T-helper 2 cell treated with Interferon-gamma antibody and Interleukin-4, amounts not matched to agents 100 ng/mL and 5 ng/mL, for 36 hours (primary cell): ENCODE data around the gene ZER1. TPM values are rescaled to one million over a fixed set of nuclear protein-coding genes. Genes with fewer than 3 reads are reported as not detected.

Experiments used
- intact Hi-C: fragments of 100-400 bp; cut with micrococcal nuclease; formaldehyde crosslinking; loops from one replicate; pipeline ENCODE4 v1.15.1; 2023
- total RNA-seq: library from RNA; stranded (reverse); gene quantifications from 2 replicates; pipeline ENCODE4 v1.2.3, GENCODE V29; 2022

ZER1 gene
- total RNA-seq, 1 donor from 2014 or later, result 16.3 TPM

- intact Hi-C loops, result no loop called here
Observed at GRCh38 chr9:128743421-128743820, 28.3 kb downstream of the ZER1 start.

GRCh38 chr9:128742401-128742800 lies 29.3 kb downstream of the ZER1 start:
- intact Hi-C loops, result no loop called here

GRCh38 chr9:128735373-128735772 lies 36.4 kb downstream of the ZER1 start:
- intact Hi-C loops, result no loop called here

DNA sequence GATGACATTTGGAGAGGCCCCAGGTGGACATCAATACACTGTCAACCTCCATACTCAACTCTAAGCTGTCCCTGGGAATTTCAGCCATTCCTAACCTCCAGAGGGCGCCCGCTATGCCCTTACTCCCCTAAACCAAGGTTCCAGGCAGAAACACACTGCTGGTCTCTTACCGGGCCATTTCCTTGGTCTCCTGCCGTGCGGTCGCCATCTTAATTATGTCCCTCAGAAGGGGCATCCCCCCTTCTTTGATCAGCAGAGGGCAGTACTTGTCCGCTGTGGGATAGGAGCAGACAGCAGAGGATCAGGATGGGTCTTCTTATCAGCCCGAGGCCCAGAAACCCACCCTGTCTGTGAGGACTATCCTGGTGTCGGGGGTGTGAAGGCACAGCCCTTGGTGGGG lies 38.5 kb downstream of the ZER1 start:
- intact Hi-C loops, result no loop called here

GRCh38 chr9:128732576-128732975 lies 39.2 kb downstream of the ZER1 start:
- intact Hi-C loops, result no loop called here

DNA sequence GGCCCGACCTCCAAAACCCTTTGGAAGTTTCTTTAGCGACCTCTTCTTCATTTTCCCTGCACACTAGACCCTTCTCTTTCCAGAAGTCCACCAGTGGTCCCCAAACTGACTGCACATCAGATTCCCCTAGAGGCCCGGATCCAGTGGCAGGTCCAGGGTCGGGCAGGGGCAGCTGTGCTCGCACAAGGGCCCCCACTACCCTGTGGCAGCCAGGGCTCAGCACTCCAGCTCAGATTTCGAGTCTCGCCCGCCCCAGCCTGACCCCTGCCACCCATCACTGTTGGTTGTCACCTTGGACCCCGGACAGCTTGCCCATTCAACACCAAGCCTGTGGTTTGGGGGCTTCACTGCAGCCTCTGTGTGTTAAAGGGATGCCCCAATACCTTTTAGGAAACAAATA lies 40.0 kb downstream of the ZER1 start:
- intact Hi-C loops, result no loop called here

DNA sequence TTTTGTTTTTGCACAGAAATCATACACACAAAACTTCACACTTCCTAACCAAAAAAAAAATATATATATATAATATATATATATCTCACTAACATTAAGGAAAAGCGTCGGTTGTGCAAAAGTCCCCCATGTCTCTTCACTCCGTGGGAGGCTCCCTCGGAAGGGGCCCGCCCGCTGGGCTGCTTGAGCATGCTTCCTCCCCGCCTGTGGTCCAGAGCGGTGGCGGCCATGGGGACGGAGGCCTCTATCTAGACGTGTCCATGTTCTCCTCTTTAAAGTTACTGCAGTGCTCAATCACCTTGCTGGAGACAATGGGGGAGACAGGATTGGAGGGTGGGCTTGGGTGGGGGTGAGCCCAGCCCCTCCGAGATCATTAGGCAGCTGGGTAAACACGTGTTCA lies 40.6 kb downstream of the ZER1 start:
- intact Hi-C loops, result no loop called here

GRCh38 chr9:128729766-128730517 lies 41.8 kb downstream of the ZER1 start:
- intact Hi-C loops, result loop anchor here (10.0 kb wide), 1 partner anchor 305 kb away; the partner anchor contains the start of gene MIGA2

GRCh38 chr9:128729302-128729701 lies 42.4 kb downstream of the ZER1 start:
- intact Hi-C loops, result loop anchor here (10.0 kb wide), 1 partner anchor 305 kb away; the partner anchor contains the start of gene MIGA2

DNA sequence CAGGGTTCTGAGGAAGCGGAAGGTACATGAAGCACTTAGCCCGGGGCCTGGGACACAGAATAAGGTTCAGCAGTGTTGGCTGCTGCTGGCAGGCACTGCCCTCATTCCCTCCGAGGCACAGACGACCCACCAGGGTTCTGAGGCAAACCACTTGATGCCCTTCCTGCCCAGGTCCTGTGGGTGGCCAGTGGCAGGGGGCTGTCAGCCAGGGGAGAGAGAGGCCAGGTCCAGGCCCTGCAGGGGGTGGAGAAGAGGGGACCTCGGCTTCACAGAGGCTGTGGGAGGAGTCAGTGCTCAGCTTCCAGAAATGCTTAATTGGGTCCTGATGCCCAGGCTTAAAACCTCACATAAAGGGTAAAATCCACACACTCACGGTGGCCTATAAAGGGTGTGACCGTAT lies 43.4 kb downstream of the ZER1 start:
- intact Hi-C loops, result loop anchor here (10.0 kb wide), 1 partner anchor 307 kb away; the partner anchor contains the start of gene MIGA2

GRCh38 chr9:128727640-128728248 lies 44.0 kb downstream of the ZER1 start:
- intact Hi-C loops, result loop anchor here (10.0 kb wide), 1 partner anchor 307 kb away; the partner anchor contains the start of gene MIGA2

DNA sequence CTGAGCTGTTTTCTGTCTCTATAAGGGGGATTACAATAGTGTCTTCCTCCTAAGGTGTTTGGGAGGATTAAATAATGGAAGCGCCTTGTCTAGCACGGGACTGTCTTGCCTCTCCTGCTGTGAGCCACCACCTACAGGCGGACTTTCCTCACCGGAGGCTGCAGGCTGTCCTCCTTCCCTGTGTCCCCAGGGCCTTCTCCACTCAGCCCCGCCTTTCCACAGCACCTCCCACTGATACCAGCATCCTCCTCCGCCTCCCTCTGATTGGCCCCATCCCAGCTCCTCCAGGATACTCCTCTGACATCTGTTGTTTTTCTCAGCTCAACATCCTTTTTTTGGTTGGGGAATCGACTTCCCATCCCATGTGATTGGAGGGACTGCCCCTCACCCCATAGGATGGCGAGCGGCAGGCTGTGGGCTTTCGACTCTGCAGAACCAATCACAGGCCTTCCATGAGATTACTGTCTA lies 46.9 kb downstream of the ZER1 start:
- intact Hi-C loops, result loop anchor here (1.0 to 10.0 kb wide), 8 partner anchors 36 to 310 kb away; partner anchors contain the start of genes DYNC2I2, ENDOG, LRRC8A and MIGA2

DNA sequence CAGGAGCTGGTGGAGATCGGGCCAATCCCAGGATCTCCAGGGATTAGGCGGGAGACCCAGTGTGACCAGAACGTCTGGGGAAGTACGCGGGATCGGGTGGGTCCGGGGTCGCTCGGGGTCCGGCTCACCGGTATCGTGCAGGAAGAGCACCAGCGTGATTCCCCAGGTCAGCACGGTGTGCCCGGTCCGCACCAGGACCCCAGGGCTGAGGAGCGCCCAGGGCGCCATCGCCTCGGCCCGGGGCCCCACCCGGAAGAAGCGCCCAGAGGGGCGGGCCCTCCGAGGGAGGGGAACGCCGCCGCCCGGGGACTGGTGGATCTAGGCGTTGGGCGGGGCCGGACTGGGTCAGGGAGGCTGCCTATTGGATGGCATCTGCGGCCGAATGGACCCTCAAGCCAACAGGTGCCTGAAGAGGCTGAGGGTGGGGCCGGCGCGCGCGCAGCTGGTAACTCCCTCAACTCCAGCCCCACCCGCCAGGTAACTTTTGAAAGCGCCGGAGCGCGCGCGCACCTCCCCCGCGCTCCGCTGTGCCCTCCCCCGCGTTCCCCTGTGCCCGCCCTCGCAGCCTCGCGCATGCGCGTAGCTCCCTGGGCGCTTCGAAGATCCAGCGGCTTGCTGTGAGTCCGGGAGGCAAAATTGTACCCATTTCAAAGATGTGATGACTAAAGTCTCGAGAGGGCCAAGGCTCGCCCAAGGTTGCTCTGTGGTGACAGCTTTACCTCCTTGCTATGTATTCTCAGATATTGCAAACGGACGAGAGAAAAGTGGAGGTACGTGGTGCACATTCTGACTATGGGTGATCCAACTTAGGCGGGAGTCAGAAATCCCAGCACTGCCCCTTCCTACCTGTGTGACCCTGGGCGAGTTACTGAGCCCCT lies 47.6 kb downstream of the ZER1 start, which contains the start of gene ZDHHC12:
Gene ZDHHC12, minus strand, starts transcription at position 262 of the 878 bp plus-strand sequence. Its CDS starts 34 bp downstream, at position 228.
- intact Hi-C loops, result loop anchor here (1.0 to 10.0 kb wide), 8 partner anchors 36 to 311 kb away; partner anchors contain the start of genes DYNC2I2, ENDOG, LRRC8A and MIGA2

DNA sequence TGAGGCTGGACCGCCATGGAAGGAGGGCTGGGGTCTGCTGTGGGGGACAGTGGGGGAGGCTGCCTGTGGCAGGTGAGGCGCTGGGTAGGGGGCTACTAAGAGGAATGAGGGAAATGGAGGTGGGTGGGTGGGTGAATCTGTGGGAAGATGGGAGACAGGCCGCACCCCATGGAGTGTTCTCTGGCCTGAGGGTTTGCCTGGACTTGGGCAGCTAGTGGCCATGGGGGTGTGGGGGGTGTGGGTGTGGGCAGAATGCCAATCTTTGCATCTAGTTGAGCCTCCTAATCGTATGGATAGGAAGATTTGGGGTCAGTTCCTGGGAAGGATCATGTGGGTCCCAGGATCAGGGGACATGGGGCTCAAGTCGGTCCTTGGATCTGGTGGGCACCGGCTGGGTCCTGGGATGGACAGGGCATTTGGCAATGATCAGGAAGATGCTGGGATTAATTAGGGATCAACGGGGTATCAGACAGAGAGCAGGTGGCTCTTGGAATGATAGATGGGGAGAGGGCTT lies 48.3 kb downstream of the ZER1 start:
- intact Hi-C loops, result loop anchor here (10.0 kb wide), 1 partner anchor 311 kb away; the partner anchor contains the start of gene MIGA2

GRCh38 chr9:128722380-128723351 lies 49.1 kb downstream of the ZER1 start:
- intact Hi-C loops, result loop anchor here (10.0 kb wide), 1 partner anchor 312 kb away; the partner anchor contains the start of gene MIGA2

GRCh38 chr9:128721487-128722010 lies 50.2 kb downstream of the ZER1 start:
- intact Hi-C loops, result loop anchor here (10.0 kb wide), 1 partner anchor 313 kb away; the partner anchor contains the start of gene MIGA2

GRCh38 chr9:128720841-128721486 lies 50.8 kb downstream of the ZER1 start:
- intact Hi-C loops, result loop anchor here (10.0 kb wide), 1 partner anchor 314 kb away; the partner anchor contains the start of gene MIGA2

DNA sequence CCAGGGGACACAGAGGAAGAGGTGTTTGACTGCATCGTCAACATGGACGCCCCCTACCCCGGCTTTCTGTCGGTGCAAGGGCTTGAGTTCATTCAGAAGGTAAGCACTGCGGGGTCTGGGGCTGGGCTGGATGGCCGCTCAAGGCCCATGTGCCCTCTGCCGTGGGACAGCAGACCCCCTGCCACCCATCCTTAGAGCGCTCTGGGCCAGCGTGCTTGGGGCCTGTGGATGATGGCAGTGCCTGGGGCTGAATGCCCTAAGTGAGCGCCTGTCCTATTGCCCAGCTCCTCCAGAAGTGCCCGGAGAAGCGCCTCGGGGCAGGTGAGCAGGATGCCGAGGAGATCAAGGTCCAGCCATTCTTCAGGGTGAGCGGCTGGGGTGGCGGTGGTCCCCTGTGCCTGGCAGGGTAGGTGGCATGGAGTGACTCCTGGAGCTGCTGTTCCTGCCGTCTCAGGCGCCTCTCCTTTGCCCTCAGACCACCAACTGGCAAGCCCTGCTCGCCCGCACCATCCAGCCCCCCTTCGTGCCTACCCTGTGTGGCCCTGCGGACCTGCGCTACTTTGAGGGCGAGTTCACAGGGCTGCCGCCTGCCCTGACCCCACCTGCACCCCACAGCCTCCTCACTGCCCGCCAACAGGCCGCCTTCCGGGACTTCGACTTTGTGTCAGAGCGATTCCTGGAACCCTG lies 51.7 kb downstream of the ZER1 start:
- intact Hi-C loops, result loop anchor here (10.0 kb wide), 1 partner anchor 315 kb away; the partner anchor contains the start of gene MIGA2
